Mesothelial cell of epicardium (in vitro differentiated cells): ENCODE results near the gene NCAM2. TPM values are rescaled to one million over a fixed set of nuclear protein-coding genes. Genes with fewer than 3 reads are reported as not detected.

ENCODE experiments used
- DNase-seq, 2 experiments: peaks; one replicate each; pipeline ENCODE4 v3.0.0; 2021; ENCODE audit warnings: low spot score in 2 of 2; ENCODE audit not compliant: unreplicated experiment in 2 of 2
- H3K27ac Mint-ChIP-seq: 2 replicates; pipeline ENCODE4 v1.8.0; 2021; ENCODE audit warnings: mixed read lengths
- H3K27me3 Mint-ChIP-seq: 2 replicates; pipeline ENCODE4 v1.8.0; 2021; ENCODE audit warnings: low read depth, mixed read lengths
- H3K36me3 Mint-ChIP-seq: 2 replicates; pipeline ENCODE4 v1.8.0; 2021; ENCODE audit warnings: mixed read lengths
- H3K4me1 Mint-ChIP-seq: 2 replicates; pipeline ENCODE4 v1.8.0; 2021; ENCODE audit warnings: mixed read lengths
- H3K4me3 Mint-ChIP-seq: 2 replicates; pipeline ENCODE4 v1.8.0; 2021; ENCODE audit warnings: mild to moderate bottlenecking, moderate library complexity, mixed read lengths
- H3K9me3 Mint-ChIP-seq: 2 replicates; pipeline ENCODE4 v1.8.0; 2021; ENCODE audit warnings: mixed read lengths
- CTCF ChIP-seq: fragments of 200-600 bp; sonication (generic); IDR thresholded peaks from one replicate; pipeline ENCODE4 v1.5.0; 2021; ENCODE audit warnings: antibody characterized with exemption; ENCODE audit not compliant: unreplicated experiment
- total RNA-seq: library from RNA; stranded (reverse); gene quantifications from 3 replicates; pipeline ENCODE4 v1.2.1, GENCODE V29; 2021

Gene NCAM2
- total RNA-seq, 1 donor from 2014 or later = 34.0 TPM

DNA sequence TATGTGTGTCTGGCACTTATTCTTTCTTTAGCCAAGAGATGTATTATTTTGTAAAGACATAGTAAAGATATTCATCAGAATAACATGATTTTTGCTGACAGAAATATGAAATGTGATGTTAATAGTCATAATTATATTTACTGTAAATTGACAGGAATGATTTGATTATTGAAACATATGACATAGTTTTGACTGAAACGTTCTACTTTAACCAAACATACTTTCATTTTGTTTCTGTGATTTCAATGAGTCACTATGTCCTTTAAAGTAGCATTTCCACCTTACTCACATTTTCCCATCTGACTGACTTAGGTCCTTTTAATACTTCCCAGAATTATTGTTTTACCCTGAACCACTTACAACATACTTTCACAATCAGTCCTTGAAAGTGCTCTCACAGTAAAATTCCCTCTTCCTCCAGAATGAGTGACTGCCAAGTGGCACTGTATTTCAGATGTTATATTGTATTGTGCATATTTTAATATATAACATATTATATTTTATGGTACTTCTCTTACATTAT, 437.9 kb downstream of the NCAM2 start:
- no peaks in the 10 kb centered on the region for H3K9me3 Mint-ChIP-seq

GRCh38 chr21:21439761-21440160, 441.6 kb downstream of the NCAM2 start:
- no peaks in the 10 kb centered on the region for H3K27me3 Mint-ChIP-seq
- H3K27ac Mint-ChIP-seq = no peak overlapping the region
- H3K4me1 Mint-ChIP-seq = no peaks in the 10 kb centered on the region
- DNase-seq = no peak
- H3K36me3 Mint-ChIP-seq = peaks cover 5% of the 10 kb centered on the region
- peaks cover 22% of the 10 kb centered on the region for H3K9me3 Mint-ChIP-seq
- no peak for TF ChIP-seq CTCF
- H3K4me3 Mint-ChIP-seq = no peak overlapping the region

More for the DNA sequence above, 437.9 kb downstream of the NCAM2 start:
- H3K4me3 Mint-ChIP-seq = no peak overlapping the region
- no peaks in the 10 kb centered on the region for H3K36me3 Mint-ChIP-seq
- TF ChIP-seq CTCF = no peak
- no peaks in the 10 kb centered on the region for H3K27me3 Mint-ChIP-seq
- no peak for DNase-seq
- H3K4me1 Mint-ChIP-seq = no peaks in the 10 kb centered on the region
- H3K27ac Mint-ChIP-seq = no peak overlapping the region

- H3K27me3 Mint-ChIP-seq = no peaks in the 10 kb centered on the region
- no peak overlapping the region for H3K27ac Mint-ChIP-seq
- no peak for DNase-seq
- no peak for TF ChIP-seq CTCF
- no peaks in the 10 kb centered on the region for H3K4me1 Mint-ChIP-seq
- no peak overlapping the region for H3K4me3 Mint-ChIP-seq
- H3K36me3 Mint-ChIP-seq = peaks cover 2% of the 10 kb centered on the region
- peaks cover 8% of the 10 kb centered on the region for H3K9me3 Mint-ChIP-seq
Measured at GRCh38 chr21:21457077-21457476, 458.9 kb downstream of the NCAM2 start.

DNA sequence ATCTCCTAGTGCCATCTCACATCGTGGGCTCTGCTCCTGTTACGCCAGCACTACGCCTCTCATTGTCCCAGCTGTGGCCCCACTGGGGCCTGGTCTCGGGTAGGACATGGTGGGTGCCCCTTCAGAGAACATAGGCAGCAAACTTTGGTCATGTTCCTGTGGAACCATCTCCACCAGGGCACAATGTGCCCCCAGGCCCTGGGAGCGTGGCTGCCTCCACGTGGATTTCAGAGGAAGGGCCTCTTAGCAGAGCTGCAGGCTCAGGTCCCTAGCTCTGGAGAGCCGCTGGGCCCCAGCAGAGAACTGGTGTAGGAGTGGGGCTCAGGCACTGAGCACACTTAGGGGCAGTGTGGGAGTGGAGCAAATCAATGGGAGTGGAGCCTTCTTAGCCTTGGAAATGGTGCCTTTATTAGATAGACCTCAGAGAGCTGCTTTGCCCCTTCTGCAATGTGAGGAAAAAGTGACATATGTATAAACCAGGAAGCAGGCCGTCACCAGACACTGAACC, 460.0 kb downstream of the NCAM2 start:
- no peaks in the 10 kb centered on the region for H3K4me1 Mint-ChIP-seq
- peaks cover under 1% of the 10 kb centered on the region for H3K27me3 Mint-ChIP-seq
- no peak overlapping the region for H3K4me3 Mint-ChIP-seq
- peaks cover 8% of the 10 kb centered on the region for H3K9me3 Mint-ChIP-seq
- no peak for DNase-seq
- H3K27ac Mint-ChIP-seq = no peak overlapping the region
- H3K36me3 Mint-ChIP-seq = peaks cover 2% of the 10 kb centered on the region
- no peak for TF ChIP-seq CTCF

- peaks cover 2% of the 10 kb centered on the region for H3K4me1 Mint-ChIP-seq
- no peak for DNase-seq
- no peak overlapping the region for H3K27ac Mint-ChIP-seq
- peaks cover 8% of the 10 kb centered on the region for H3K9me3 Mint-ChIP-seq
- TF ChIP-seq CTCF = no peak
- no peak overlapping the region for H3K4me3 Mint-ChIP-seq
- H3K27me3 Mint-ChIP-seq = peaks cover 1% of the 10 kb centered on the region
- peaks cover 2% of the 10 kb centered on the region for H3K36me3 Mint-ChIP-seq
Measured at GRCh38 chr21:21460979-21461378, 462.8 kb downstream of the NCAM2 start.

- Mint-ChIP-seq H3K9me3 (peaks cover 4% of the 10 kb centered on the region), H3K4me1 (peaks cover 10% of the 10 kb centered on the region), H3K4me3 (no peak overlapping the region), H3K27me3 (peaks cover 1% of the 10 kb centered on the region), H3K36me3 (peaks cover under 1% of the 10 kb centered on the region), H3K27ac (no peak overlapping the region)
- no peak for TF ChIP-seq CTCF
- DNase-seq = no peak
Measured at GRCh38 chr21:21463456-21463855, 465.2 kb downstream of the NCAM2 start.
